Smooth muscle cell (in vitro differentiated cells): ENCODE measurements around the gene CD3E. TPM values are rescaled to one million over a fixed set of nuclear protein-coding genes. Genes with fewer than 3 reads are reported as not detected.
"Not testable (repeated sequence)": the region's sequence is repeated elsewhere in the genome, so short reads cannot be mapped to it uniquely, and the experiment has no call there.

Source experiments
- DNase-seq: peaks from one replicate; lab custom pipeline; 2025; ENCODE audit not compliant: unreplicated experiment; lab: John Stamatoyannopoulos, UW
- H2AFZ ChIP-seq: fragments of 200-600 bp; sonication (generic); 2 replicates; pipeline ENCODE4 v1.6.0; 2016; ENCODE audit warnings: antibody characterized with exemption, low read depth, mild to moderate bottlenecking
- H3F3A ChIP-seq: fragments of 200-600 bp; sonication (generic); 2 replicates; pipeline ENCODE4 v1.6.0; 2017; ENCODE audit warnings: antibody characterized with exemption, low read depth
- H3K27ac ChIP-seq: fragments of 200-600 bp; sonication (generic); 2 replicates; pipeline ENCODE4 v1.5.1; 2016; ENCODE audit warnings: low read depth, mild to moderate bottlenecking
- H3K27me3 ChIP-seq: fragments of 200-600 bp; sonication (generic); 2 replicates; pipeline ENCODE4 v1.6.1; 2016; ENCODE audit warnings: low read depth, mild to moderate bottlenecking
- H3K36me3 ChIP-seq: fragments of 200-600 bp; sonication (generic); 2 replicates; pipeline ENCODE4 v1.5.1; 2016; ENCODE audit warnings: low read depth
- H3K4me1 ChIP-seq: fragments of 200-600 bp; sonication (generic); 2 replicates; pipeline ENCODE4 v1.5.1; 2016; ENCODE audit warnings: low read depth
- H3K4me2 ChIP-seq: fragments of 200-600 bp; sonication (generic); 2 replicates; pipeline ENCODE4 v1.6.0; 2016; ENCODE audit warnings: mild to moderate bottlenecking
- H3K4me3 ChIP-seq: fragments of 200-600 bp; sonication (generic); 2 replicates; pipeline ENCODE4 v1.5.1; 2016; ENCODE audit warnings: mild to moderate bottlenecking
- H3K79me2 ChIP-seq: fragments of 200-600 bp; sonication (generic); 2 replicates; pipeline ENCODE4 v1.6.0; 2016; ENCODE audit warnings: low read depth, mild to moderate bottlenecking
- H3K9ac ChIP-seq: fragments of 200-600 bp; sonication (generic); 2 replicates; pipeline ENCODE4 v1.6.0; 2016; ENCODE audit warnings: low read depth
- H3K9me3 ChIP-seq: fragments of 200-600 bp; sonication (generic); replicated peaks from 2 replicates; pipeline ENCODE4 v1.5.1; 2016; ENCODE audit warnings: low read depth
- H4K20me1 ChIP-seq: fragments of 200-600 bp; sonication (generic); 2 replicates; pipeline ENCODE4 v1.6.0; 2016; ENCODE audit warnings: low read depth
- WGBS: methylation state at CpG from one replicate; pipeline ENCODE4 v1.1.7; 2016; ENCODE audit warnings: low lambda C conversion rate; 5-methylcytosine and 5-hydroxymethylcytosine counted together
- polyA plus RNA-seq: library from polyadenylated mRNA; unstranded; fragments of >200 nt; fragmentation: Nextera tagmentation; extraction: Ambion mirVana; gene quantifications from 2 replicates; pipeline ENCODE4 v1.2.1, GENCODE V29; 2016
- total RNA-seq: library from RNA; depleted of rRNA; stranded (reverse); fragments of >200 nt; gene quantifications from 2 replicates; pipeline ENCODE4 v1.2.3, GENCODE V29; 2014
- TF ChIP-seq, protein P1 (sequence below): fragments of 200-600 bp; sonication (generic); IDR thresholded peaks from 2 replicates; pipeline ENCODE4 v1.5.1; 2017; ENCODE audit warnings: borderline replicate concordance, mild to moderate bottlenecking, antibody characterized with exemption; ENCODE audit not compliant: insufficient read depth, poor library complexity, severe bottlenecking

CD3E gene
- total and polyA plus RNA-seq, 2 experiments from 2014 or later = not detected

DNA sequence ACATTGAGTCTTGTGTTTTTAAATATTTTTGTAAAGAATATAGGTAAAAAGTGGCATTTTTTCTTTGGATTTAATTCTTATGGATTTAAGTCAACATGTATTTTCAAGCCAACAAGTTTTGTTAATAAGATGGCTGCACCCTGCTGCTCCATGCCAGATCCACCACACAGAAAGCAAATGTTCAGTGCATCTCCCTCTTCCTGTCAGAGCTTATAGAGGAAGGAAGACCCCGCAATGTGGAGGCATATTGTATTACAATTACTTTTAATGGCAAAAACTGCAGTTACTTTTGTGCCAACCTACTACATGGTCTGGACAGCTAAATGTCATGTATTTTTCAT lies 333 bp upstream of the CD3E start:
- TF ChIP-seq, protein P1, sequence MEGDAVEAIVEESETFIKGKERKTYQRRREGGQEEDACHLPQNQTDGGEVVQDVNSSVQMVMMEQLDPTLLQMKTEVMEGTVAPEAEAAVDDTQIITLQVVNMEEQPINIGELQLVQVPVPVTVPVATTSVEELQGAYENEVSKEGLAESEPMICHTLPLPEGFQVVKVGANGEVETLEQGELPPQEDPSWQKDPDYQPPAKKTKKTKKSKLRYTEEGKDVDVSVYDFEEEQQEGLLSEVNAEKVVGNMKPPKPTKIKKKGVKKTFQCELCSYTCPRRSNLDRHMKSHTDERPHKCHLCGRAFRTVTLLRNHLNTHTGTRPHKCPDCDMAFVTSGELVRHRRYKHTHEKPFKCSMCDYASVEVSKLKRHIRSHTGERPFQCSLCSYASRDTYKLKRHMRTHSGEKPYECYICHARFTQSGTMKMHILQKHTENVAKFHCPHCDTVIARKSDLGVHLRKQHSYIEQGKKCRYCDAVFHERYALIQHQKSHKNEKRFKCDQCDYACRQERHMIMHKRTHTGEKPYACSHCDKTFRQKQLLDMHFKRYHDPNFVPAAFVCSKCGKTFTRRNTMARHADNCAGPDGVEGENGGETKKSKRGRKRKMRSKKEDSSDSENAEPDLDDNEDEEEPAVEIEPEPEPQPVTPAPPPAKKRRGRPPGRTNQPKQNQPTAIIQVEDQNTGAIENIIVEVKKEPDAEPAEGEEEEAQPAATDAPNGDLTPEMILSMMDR = no peak
- Histone ChIP-seq H3K27me3 (peaks cover 44% of the 10 kb centered on the region), H4K20me1 (no peaks in the 10 kb centered on the region), H3K9ac (no peak overlapping the region), H3K27ac (no peak overlapping the region), H3K9me3 (no peaks in the 10 kb centered on the region), H3K4me3 (no peak overlapping the region), H3K4me2 (no peak overlapping the region), H3F3A (no peaks in the 10 kb centered on the region), H3K79me2 (no peaks in the 10 kb centered on the region), H2AFZ (no peak overlapping the region), H3K4me1 (no peaks in the 10 kb centered on the region), H3K36me3 (no peaks in the 10 kb centered on the region)
- no peak for DNase-seq
- WGBS = 96% methylated on average over 1 of the region's 1 CpG

DNA sequence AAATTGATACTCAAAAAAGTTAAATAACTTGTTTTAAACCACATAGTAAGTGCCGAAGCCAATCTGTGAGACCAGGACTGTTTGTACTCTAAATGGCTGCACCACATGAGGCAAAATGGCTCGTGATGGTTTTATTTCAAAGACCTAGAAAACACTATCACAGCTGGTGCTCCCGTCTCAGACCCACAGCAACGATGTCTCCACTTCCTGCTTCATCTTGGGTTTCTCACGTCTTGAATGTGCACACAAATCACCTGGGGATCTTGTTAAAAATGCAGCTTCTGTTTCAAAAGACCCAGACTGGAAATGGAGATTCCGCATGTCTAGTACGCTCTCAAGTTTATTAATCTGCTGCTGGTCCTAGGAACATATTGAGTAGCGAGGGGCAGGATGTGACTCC lies 1.2 kb downstream of the CD3E start:
- no peak overlapping the region for H3K4me3 ChIP-seq
- 86% methylated on average over 8 of the region's 8 CpGs for WGBS
- no peaks in the 10 kb centered on the region for H3K79me2 ChIP-seq
- no peaks in the 10 kb centered on the region for H3K9me3 ChIP-seq
- no peaks in the 10 kb centered on the region for H3F3A ChIP-seq
- TF ChIP-seq, protein P1 = no peak
- no peak overlapping the region for H2AFZ ChIP-seq
- H3K9ac ChIP-seq = no peak overlapping the region
- no peak overlapping the region for H3K4me2 ChIP-seq
- H3K36me3 ChIP-seq = no peaks in the 10 kb centered on the region
- H3K4me1 ChIP-seq = no peaks in the 10 kb centered on the region
- no peak for DNase-seq
- H3K27ac ChIP-seq = no peak overlapping the region
- peaks cover 31% of the 10 kb centered on the region for H3K27me3 ChIP-seq
- no peaks in the 10 kb centered on the region for H4K20me1 ChIP-seq

DNA sequence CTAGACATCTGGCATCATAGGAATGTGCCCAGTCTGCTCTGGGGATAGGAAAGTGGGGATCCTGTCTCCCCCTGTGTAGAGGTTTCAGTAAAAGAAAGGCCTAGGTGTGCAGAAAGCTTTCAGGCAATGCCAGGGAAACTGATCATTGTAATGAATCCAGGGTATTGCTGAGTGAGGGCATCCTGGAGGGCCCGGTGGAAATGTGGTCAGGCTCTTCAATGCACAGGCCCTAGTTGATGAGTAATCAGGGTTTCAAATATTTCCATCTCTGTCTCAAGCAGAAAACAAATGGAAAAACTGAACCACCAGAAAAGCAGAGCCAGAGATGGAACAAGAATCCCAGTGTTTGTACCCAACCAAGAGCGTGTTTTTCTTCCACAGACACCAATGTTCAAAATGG lies 2.0 kb downstream of the CD3E start:
- DNase-seq = no peak
- Histone ChIP-seq H3K9me3 (no peaks in the 10 kb centered on the region), H3K4me1 (no peaks in the 10 kb centered on the region), H3K9ac (no peak overlapping the region), H3K27ac (no peak overlapping the region), H3K4me3 (no peak overlapping the region), H3K4me2 (no peak overlapping the region), H3K79me2 (no peaks in the 10 kb centered on the region), H2AFZ (no peak overlapping the region), H4K20me1 (no peaks in the 10 kb centered on the region), H3K36me3 (no peaks in the 10 kb centered on the region), H3F3A (no peaks in the 10 kb centered on the region), H3K27me3 (peaks cover 23% of the 10 kb centered on the region)
- TF ChIP-seq, protein P1 = no peak
- WGBS = 50% methylated on average over 2 of the region's 2 CpGs

DNA sequence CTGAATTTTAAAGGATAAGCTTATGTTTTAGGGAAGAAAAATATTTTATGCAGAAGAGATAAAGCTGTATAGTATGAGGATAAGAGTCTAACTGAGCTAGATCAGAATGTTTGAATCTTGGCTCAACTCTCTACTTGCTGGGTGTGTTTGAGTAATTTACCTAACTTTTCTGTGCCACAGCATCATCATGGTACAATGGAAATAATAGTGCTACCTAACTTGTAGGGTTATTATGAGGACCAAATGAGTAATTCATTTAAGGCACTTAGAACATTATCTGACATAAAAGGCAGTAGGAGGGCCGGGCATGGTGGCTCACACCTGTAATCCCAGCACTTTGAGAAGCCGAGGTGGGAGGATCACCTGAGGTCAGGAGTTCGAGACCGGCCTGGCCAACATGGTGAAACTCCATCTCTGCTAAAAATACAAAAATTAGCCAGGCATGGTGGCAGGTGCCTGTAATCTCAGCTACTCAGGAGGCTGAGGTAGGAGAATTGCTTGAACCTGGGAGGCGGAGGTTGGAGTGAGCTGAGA lies 4.5 kb downstream of the CD3E start:
- WGBS = 94% methylated on average over 5 of the region's 5 CpGs
- not testable (repeated sequence) for H3K79me2 ChIP-seq, H2AFZ ChIP-seq, H3F3A ChIP-seq, H3K9me3 ChIP-seq, H3K27me3 ChIP-seq, H3K4me1 ChIP-seq, H3K4me2 ChIP-seq, H3K9ac ChIP-seq, DNase-seq, H3K27ac ChIP-seq, H4K20me1 ChIP-seq, H3K36me3 ChIP-seq, H3K4me3 ChIP-seq
